ENCODE measurements around the gene FAM234B. TPM values are rescaled to one million over a fixed set of nuclear protein-coding genes. Genes with fewer than 3 reads are reported as not detected.

Gene FAM234B
- 7.9 TPM for total RNA-seq (ENCODE audit: insufficient read depth, low replicate concordance)

- DNase-seq (ENCODE audit: low spot score), result peak; percentile 68
Observed at GRCh38 chr12:13044002-13044905, at the start of gene FAM234B. Gene FAM234B (plus strand): TSS chr12:13044381. CDS start chr12:13044404, 23 bp downstream.

DNA sequence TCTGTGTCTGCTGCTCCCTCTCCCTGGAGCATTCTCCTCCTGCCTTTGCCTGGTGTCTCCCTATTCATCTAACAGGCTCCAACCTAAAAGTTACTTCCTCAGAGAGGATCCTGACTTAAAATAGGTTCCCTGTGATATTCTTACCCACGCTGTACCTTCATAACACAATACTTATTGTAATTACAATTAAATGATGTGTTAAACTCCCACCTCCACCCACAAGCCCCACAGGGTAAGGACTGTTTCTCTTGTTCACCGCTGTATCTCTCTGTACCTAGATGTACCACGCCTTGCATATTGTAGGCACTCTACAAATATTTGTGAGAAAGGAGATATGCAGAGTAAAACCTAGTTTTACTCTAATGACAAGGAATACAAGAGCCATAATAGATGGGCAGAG is 49.1 kb upstream of the FAM234B start:
- no peak for DNase-seq (ENCODE audit: low spot score)

DNA sequence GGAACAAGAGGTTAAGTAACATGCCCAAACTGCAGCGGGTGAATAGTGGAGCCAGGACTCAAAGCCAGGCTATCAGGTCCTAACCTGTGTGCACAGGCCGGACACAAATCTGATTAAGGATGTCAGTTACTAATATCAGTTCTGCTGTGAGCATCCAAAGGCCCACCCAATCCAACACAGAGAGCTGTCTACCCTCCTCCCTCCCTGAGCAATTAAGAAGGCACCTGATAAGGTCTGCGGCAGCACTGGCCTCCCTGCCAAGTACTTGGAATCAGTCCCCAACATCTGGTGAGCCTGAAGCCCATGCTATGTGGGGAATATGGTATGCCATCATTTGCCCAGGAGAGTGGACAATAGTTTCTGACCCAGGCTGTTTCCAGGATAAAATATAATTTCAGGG is 48.0 kb upstream of the FAM234B start:
- no peak for DNase-seq (ENCODE audit: low spot score)

DNA sequence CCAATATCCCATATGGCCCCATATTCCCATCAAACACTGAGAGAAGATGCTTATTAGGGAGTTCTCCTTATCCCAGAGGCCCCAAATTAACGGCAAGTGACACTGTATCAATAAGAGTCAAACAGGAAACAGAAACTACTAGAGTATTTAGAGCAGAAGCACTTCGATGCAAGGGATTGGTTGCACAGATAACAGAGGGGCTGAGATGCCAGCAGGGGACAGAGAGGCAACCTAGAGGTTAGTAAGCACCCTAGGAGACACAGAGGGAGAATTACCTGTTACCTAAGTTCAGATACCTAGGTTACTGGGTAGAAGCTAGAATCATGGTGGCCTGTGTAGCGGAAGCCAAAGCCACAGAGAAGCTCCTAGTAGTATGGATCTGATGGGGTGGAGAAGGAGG is 47.0 kb upstream of the FAM234B start:
- DNase-seq (ENCODE audit: low spot score), result no peak

DNA sequence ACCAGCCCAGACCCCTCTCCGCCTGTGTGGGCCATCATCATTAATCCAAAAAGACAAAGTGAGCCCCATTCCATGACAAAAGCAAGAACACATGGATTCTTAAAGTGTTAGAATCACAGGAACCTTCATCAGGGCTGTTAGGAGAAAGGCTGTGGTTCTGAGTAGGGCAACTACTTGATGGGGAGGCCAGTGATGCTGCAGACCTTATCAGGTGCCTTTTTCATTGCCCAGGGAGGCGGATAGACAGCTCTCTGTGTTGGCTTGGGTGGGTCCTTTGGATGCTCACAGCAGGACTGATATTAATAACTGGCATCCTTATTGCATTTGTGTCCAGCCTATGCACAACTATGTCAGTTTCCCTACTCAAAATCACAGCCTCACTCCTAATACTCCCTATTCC is 46.4 kb upstream of the FAM234B start:
- DNase-seq (ENCODE audit: low spot score), result no peak

- DNase-seq (ENCODE audit: low spot score), result no peak
Observed at GRCh38 chr12:12998248-12998647, 45.9 kb upstream of the FAM234B start.

DNA sequence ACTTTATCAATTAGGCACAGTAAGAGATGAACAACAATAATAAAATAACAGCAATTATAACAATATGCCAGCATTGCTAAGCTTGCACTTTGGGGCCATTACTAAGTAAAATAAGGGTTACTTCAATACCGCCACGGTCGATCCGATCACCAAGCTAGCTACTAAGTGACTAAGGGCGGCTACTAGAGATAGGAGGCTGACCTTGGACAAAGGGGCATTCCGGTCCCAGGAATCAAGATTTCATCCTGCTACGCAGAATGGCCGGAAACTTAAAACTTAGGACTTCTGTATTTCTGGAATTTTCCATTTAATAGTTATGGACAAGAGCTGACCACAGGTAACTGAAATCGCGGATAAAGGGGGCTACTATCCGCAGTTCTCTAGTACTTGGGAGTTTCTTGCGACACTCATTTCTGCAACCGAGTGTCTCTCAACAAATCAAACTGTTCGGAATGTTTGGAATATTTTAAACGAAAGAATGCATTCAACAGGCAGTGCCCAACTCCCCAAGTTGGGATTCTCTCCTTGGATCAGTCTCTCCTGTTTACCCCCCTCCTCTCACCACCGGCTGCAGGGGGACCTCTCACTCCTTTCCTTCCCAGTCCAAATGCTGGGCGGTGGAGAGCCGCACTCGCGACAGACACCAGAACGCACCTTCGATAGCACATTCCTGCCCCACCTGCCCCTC is 44.8 kb upstream of the FAM234B start:
- no peak for DNase-seq (ENCODE audit: low spot score)

DNA sequence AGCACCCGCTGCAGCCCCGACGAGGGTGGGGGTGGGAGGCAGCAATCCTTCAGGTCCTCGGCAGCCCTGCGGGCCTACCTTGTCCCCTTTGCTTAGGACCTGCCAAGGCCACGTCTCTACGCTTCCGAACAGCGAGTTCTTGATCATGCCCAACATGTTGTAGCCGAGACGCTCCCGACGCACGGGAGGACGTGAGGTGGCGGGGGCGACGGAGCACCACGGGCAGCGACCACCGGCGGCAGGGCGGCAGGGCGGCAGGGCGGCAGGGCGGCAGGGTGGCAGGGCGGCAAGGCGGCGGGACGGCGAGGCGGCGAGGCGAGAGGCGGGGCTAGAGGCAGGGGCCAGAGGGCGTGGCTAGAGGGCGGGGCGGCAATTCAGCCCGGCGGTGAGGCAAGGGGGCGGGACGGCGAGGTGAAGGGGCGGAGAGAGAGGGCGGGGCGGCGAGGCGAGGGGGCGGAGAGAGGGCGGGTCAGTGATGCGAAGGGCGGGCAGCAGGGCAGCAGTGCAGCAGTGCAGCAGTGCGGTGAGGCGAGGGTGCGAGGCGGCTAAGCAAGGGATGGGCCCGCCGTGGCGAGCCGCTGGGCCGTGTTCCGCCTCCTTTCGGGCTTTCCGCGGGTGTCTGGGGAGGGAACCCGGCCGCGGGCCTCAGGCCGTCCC is 44.1 kb upstream of the FAM234B start, which contains the start of gene HEBP1:
Gene HEBP1, minus strand, starts transcription at position 307 of the 657 bp plus-strand sequence. Its CDS starts 151 bp downstream, at position 156.
- peak; percentile 92 for DNase-seq (ENCODE audit: low spot score)

GRCh38 chr12:13000616-13000924 is 43.6 kb upstream of the FAM234B start:
- peak; percentile 50 for DNase-seq (ENCODE audit: low spot score)

- peak; percentile 55 for DNase-seq (ENCODE audit: low spot score)
Observed at GRCh38 chr12:13000925-13001774, 43.0 kb upstream of the FAM234B start.

DNA sequence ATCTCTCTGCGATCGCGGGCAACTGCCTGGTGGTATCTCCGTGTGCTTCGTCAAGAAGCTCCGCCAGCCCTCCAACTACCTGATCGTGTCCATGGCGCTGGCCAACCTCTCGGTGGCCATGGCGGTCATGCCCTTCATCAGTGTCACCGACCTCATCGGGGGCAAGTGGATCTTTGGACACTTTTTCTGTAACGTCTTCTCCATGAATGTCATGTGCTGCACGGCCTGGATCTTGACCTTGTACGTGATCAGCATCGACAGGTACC is 42.5 kb upstream of the FAM234B start:
- DNase-seq (ENCODE audit: low spot score), result no peak

DNA sequence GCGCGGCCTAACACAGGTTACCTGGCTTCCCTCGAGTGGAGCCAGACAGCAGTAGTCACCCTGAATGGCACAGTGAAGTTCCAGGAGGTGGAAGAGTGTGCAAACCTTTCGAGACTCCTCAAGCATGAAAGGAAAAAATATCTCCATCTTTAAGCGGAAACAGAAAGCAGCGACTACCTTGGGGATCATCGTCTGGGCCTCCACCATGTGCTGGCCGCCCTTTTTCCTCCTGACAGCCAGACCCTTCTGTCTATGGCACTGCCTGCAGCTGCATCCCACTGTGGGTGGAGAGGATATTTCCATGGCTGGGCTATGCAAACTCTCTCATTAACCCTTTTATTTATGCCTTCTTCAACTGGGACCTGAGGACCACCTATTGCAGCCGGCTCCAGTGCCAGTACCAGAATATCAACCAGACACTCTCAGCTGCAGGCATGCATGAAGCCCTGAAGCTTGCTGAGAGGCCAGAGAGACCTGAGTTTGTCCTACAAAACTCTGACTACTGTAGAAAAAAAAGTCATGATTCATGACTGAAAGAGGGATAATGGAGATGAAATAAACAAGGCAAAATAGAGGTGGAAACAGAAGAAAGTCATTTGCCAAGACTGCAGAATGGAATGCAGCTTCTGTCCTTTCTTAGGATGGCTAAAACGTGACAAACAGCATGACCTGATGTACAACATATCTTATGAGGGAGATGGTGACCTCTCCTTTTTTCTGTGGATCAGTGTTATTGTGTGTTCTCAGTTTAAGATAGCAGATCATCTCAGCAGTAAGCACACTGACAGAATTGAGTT is 41.7 kb upstream of the FAM234B start:
- no peak for DNase-seq (ENCODE audit: low spot score)

DNA sequence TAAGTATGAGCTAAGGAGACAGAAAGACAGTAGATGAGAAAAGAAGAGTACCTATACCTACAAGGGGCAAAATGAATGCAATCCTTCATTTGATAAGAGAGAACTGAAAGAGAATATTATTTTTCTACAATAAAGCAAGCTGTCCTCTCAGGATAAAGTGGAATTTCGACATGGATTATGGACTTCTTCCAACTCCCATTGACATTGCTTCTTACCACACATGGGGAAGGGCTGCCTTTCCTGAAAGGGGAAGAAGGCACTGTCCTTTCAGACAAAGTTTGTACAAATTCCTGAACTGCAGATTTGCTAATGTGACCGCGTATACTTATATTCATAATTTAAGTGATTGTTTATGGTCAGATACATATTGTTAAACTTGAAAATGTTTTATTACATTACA is 39.8 kb upstream of the FAM234B start:
- DNase-seq (ENCODE audit: low spot score), result no peak

- no peak for DNase-seq (ENCODE audit: low spot score)
Observed at GRCh38 chr12:13004986-13005385, 39.2 kb upstream of the FAM234B start.

- no peak for DNase-seq (ENCODE audit: low spot score)
Observed at GRCh38 chr12:13005649-13006048, 38.5 kb upstream of the FAM234B start.

DNA sequence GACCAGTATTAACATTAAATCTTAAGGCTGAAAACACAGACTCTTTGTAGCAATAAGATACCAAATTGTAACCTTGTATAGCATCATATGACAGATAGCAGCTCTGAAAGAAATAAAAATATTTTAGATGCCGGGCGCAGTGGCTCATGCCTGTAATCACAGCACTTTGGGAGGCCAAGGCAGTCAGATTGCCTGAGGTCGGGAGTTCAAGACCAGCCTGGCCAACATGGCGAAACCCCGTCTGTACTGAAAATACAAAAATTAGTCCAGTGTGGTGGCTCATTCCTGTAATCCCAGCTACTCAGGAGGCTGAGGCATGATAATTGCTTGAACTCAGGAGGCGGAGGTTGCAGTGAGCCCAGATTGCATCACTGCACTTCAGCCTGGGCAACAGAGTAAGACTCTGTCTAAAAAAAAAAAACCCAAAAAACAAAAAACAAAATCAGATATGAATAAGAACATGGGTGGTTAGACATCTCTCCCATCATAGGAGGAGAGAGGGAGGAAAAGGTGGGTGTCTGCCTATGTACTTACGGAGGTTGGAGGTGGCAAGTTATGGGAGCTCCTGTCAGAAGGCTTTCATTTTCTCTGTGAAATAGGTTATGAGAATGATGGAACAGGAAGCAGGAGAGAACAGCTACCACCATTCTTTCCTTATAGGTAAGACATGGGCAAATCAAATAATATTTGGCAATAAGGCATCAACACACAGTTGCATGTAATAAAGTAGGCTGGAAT is 36.5 kb upstream of the FAM234B start:
- no peak for DNase-seq (ENCODE audit: low spot score)

DNA sequence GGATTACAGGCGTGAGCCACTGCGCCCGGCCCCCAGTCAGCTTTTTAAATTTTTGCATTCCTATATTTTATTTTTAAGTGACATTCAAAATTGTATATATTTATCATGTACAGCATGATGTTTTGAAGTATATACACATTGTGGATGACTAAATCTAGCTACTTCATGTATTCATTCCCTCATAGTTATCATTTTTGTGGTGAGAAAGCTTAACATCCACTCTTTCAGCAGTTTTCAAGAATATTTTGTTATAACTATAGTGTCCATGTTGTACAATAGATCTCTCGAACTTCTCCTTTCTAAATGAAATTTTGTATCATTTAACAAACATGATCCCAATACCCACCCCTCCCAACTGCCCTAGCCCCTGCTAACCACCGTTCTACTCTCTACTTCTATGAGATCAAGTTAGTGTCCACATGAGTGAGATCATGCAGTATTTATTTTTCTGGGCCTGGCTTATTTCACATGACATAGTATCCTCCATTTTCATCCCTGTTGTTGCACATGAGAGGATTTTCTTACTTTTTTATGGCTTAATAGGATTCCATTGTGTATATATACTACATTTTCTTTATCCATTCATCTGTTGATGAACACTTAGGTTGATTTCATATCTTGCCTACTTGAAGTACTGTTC is 35.3 kb upstream of the FAM234B start:
- no peak for DNase-seq (ENCODE audit: low spot score)

DNA sequence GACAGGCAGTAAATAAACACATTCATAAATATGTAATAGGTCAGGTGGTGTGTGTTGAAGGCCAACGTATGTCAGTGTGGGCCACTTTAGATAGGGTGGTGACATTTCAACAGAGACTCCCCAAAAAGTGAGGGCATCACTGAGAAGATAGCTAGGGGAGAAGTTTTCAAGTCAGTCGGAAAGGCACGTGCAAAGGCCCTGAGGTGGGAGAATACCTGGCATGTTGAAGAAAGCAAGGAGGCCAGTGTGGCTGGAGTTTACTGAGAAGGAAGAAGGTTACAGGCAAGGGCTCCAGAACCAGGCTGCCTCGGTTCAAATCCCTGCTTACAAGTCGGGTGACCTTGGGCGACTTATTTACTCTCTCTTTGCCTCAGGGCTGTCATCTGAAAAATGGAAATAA is 33.1 kb upstream of the FAM234B start:
- DNase-seq (ENCODE audit: low spot score), result no peak

GRCh38 chr12:13022851-13023271 is 21.3 kb upstream of the FAM234B start:
- no peak for DNase-seq (ENCODE audit: low spot score)
